Rectal smooth muscle tissue (tissue), 1 donor: ENCODE measurements around the gene ZNRF4.

Experiments
- H3K27ac ChIP-seq: one replicate; pipeline ENCODE4 v1.7.0; 2013; ENCODE audit warnings: low read depth, low read length, inconsistent platforms
- H3K27me3 ChIP-seq: one replicate; pipeline ENCODE4 v1.7.0; 2013; ENCODE audit warnings: low read length; ENCODE audit not compliant: control insufficient read depth, insufficient read depth
- H3K36me3 ChIP-seq: one replicate; pipeline ENCODE4 v1.7.0; 2013; ENCODE audit warnings: low read length; ENCODE audit not compliant: control insufficient read depth, insufficient read depth
- H3K4me1 ChIP-seq: one replicate; pipeline ENCODE4 v1.7.0; 2013; ENCODE audit warnings: low read length; ENCODE audit not compliant: control insufficient read depth, insufficient read depth
- H3K4me3 ChIP-seq: one replicate; pipeline ENCODE4 v1.7.0; 2013; ENCODE audit warnings: low read length
- H3K9ac ChIP-seq: one replicate; pipeline ENCODE4 v1.7.0; 2013; ENCODE audit warnings: low read length

ZNRF4 gene

DNA sequence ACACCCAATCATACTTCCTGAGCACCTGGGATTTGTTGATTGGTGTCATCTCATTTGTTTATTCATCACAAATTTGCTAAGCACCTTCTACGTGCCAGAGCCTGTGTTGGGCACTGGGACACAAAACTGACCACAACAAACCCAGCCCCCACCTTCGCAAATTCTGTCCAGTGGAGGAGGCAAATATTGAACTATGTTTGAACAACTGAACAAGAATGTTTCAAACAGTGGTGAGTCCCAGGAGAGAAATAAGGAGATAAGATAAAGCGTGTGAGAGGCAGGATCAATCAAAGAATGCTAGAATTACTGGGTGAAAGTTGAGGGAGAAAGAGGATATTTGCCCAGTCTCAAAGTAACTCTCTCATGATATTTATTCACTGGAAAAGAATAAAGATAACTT is 8.7 kb downstream of the ZNRF4 start:
- Histone ChIP-seq H3K27ac (no peak overlapping the region), H3K4me1 (no peaks in the 10 kb centered on the region), H3K9ac (no peak overlapping the region), H3K27me3 (no peaks in the 10 kb centered on the region), H3K36me3 (no peaks in the 10 kb centered on the region), H3K4me3 (no peak overlapping the region)

- Histone ChIP-seq H3K27ac (no peak overlapping the region), H3K9ac (no peak overlapping the region), H3K36me3 (no peaks in the 10 kb centered on the region), H3K4me3 (no peak overlapping the region), H3K27me3 (no peaks in the 10 kb centered on the region), H3K4me1 (no peaks in the 10 kb centered on the region)
Observed at GRCh38 chr19:5466072-5466471, 10.9 kb downstream of the ZNRF4 start.

DNA sequence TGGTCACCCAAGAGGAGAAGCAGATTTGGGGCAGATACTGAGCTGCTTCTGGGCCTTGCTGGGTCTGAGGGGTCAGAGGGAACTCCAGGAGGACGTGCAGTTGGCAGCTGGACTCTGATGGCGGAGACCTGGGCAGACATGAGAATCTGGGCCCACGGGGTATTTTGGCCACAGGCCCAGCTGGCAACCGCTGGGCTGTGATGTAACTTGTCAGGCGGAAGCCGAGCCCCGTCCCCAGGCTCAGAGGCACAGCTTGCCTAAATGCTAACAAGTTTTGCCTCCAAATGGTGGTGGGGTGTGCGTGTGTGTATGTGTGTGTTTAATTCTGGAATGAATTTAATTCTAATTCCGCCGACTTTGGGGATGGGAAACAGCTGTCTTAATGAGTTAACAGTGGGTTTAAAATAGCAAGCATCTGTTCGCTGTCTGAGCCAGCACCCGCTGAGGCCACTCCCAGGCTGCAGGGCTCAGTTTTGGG is 11.6 kb downstream of the ZNRF4 start:
- Histone ChIP-seq H3K4me1 (no peaks in the 10 kb centered on the region), H3K4me3 (no peak overlapping the region), H3K36me3 (no peaks in the 10 kb centered on the region), H3K9ac (no peak overlapping the region), H3K27me3 (no peaks in the 10 kb centered on the region), H3K27ac (no peak overlapping the region)

- Histone ChIP-seq H3K4me3 (no peak overlapping the region), H3K27me3 (no peaks in the 10 kb centered on the region), H3K9ac (no peak overlapping the region), H3K4me1 (no peaks in the 10 kb centered on the region), H3K27ac (no peak overlapping the region), H3K36me3 (no peaks in the 10 kb centered on the region)
Observed at GRCh38 chr19:5470264-5470671, 15.1 kb downstream of the ZNRF4 start.

DNA sequence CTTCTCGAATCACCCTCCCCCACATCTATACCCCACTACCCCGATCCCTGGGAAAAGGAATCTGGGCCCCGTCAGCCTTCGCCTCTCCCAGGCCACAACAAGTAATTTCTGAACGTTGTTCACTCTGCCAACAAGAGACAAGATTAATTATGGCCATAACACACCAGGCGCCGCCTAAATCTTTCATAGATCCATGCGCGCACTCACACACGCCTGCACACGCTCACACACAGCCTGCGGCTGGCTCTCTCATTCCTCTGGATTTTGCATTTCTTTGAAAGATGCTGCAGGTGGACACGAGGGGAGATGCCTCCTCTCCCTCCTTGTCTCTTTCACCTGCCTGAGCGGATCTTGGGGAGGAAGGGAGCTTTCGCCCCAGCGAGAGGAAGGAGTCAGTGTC is 17.1 kb downstream of the ZNRF4 start:
- Histone ChIP-seq H3K27ac (no peak overlapping the region), H3K9ac (no peak overlapping the region), H3K4me1 (no peaks in the 10 kb centered on the region), H3K27me3 (no peaks in the 10 kb centered on the region), H3K4me3 (no peak overlapping the region), H3K36me3 (no peaks in the 10 kb centered on the region)

- Histone ChIP-seq H3K27ac (no peak overlapping the region), H3K27me3 (peaks cover 3% of the 10 kb centered on the region), H3K9ac (no peak overlapping the region), H3K4me1 (no peaks in the 10 kb centered on the region), H3K4me3 (no peak overlapping the region), H3K36me3 (no peaks in the 10 kb centered on the region)
Observed at GRCh38 chr19:5473646-5474045, 18.4 kb downstream of the ZNRF4 start.

DNA sequence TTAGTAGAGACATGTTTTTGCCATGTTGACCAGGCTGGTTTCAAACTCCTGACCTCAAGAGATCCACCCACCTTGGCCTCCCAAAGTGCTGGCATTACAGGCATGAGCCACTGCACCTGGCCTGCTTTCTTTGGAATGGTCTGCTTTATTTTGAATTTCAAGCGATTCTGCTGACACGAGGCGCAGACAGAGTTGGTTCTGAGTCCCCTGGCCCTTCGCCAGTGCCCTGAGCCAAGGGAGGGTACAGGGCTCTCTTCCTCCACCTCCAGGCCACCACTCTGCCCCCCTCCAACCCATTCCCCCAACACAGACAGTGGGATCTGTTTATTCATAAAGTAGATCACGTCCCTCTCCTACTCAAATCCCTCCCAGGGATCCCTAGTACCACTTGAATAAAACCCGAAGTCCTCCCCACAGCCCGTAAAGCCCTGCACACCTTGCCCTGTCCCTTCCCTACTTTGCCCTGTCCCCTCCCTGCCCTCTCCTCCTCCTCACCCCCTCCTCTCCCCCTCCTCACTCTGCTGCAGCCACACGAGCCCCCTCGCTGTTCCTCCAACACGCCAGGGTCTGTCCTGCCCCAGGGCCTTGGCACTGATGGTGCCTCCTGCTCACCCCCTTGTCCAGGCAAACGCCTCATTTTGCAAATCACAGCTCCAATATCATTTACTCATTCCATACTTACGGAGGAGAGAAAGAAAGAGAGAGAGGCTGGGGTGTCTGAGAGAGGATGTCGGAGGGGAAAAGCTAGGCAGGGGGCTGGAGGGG is 22.4 kb downstream of the ZNRF4 start:
- Histone ChIP-seq H3K27me3 (peaks cover 4% of the 10 kb centered on the region), H3K27ac (no peak overlapping the region), H3K36me3 (no peaks in the 10 kb centered on the region), H3K4me1 (no peaks in the 10 kb centered on the region), H3K4me3 (no peak overlapping the region), H3K9ac (no peak overlapping the region)

GRCh38 chr19:5478241-5478924 is 23.2 kb downstream of the ZNRF4 start:
- no peaks in the 10 kb centered on the region for H3K36me3 ChIP-seq
- H3K27ac ChIP-seq = no peak overlapping the region
- peaks cover 4% of the 10 kb centered on the region for H3K27me3 ChIP-seq
- no peak overlapping the region for H3K4me3 ChIP-seq
- no peak overlapping the region for H3K9ac ChIP-seq
- no peaks in the 10 kb centered on the region for H3K4me1 ChIP-seq

DNA sequence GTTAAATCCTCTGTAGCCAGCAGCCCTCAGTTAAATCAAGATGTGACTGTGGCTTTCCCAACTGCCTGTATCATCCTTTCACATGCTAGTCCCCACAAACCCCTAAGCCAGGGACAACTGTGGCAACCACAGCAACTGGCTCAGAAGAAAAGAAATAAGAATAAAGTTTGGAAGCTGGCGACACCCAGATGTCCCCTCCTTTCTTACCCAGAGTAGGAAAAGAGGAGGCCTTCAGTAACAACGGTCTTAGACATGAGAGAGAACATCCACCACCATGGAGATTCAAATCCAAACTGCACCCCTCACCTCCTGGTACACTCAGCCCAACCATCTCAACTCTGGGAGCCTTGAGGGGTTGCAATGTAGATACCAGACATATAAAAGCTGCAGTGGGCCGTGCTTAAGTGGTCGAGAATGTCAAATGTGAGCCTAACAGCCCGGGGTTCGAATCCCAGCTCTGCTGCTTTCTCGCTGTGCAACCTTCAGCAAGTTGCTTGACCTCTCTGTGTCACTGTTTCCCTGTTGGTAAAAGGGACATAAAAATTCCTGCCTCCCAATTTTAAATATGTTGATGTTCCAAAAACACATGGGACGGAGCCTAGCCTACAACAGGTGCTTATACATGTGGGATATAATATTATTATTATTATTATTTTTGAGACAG is 23.8 kb downstream of the ZNRF4 start:
- Histone ChIP-seq H3K27me3 (peaks cover 4% of the 10 kb centered on the region), H3K27ac (no peak overlapping the region), H3K4me3 (no peak overlapping the region), H3K9ac (no peak overlapping the region), H3K4me1 (no peaks in the 10 kb centered on the region), H3K36me3 (no peaks in the 10 kb centered on the region)

GRCh38 chr19:5479958-5480357 is 24.7 kb downstream of the ZNRF4 start:
- H3K9ac ChIP-seq = no peak overlapping the region
- H3K4me3 ChIP-seq = no peak overlapping the region
- H3K36me3 ChIP-seq = no peaks in the 10 kb centered on the region
- no peak overlapping the region for H3K27ac ChIP-seq
- peaks cover 4% of the 10 kb centered on the region for H3K27me3 ChIP-seq
- no peaks in the 10 kb centered on the region for H3K4me1 ChIP-seq

DNA sequence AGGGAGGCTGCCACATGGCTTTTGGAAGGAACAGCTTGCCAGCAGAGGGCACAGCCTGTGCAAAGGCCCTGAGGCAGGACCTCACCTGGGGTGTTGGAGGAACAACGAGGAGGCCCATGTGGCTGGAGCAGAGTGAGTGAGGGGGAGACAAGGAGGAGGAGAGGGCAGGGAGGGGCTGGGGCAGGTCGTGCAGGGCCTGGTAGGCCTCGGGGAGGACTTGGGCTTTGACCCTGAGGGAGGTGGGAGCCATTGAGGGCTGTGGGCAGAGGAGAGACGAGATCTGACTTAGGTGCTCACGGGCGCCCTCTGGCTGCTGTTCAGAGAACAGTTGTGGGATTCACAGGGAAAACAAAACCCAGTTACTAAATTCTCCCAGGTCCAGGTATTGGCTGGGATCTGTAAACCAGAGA is 25.2 kb downstream of the ZNRF4 start:
- Histone ChIP-seq H3K4me3 (no peak overlapping the region), H3K36me3 (no peaks in the 10 kb centered on the region), H3K27ac (no peak overlapping the region), H3K27me3 (peaks cover 4% of the 10 kb centered on the region), H3K9ac (no peak overlapping the region), H3K4me1 (no peaks in the 10 kb centered on the region)

GRCh38 chr19:5481957-5482356 is 26.7 kb downstream of the ZNRF4 start:
- H3K27ac ChIP-seq = no peak overlapping the region
- H3K36me3 ChIP-seq = no peaks in the 10 kb centered on the region
- H3K9ac ChIP-seq = no peak overlapping the region
- no peaks in the 10 kb centered on the region for H3K4me1 ChIP-seq
- H3K27me3 ChIP-seq = peaks cover 4% of the 10 kb centered on the region
- H3K4me3 ChIP-seq = no peak overlapping the region
